H1 (cell line): ENCODE results near the gene DPM2.

Experiments used
- ASH2L ChIP-seq: fragments of 200-600, 300-600 bp; sonication (generic); IDR thresholded peaks from one replicate; pipeline ENCODE4 v1.7.1; 2017; ENCODE audit warnings: low read length
- CBX8 ChIP-seq: fragments of 300-800, 300-1000 bp; sonication (generic); IDR thresholded peaks from 2 replicates; pipeline ENCODE4 v1.7.1; 2016; ENCODE audit warnings: low read depth, low read length, borderline replicate concordance
- CREB1 ChIP-seq: IDR thresholded peaks from 2 replicates; pipeline ENCODE4 v1.6.1; 2012; ENCODE audit warnings: inconsistent platforms
- CTCF ChIP-seq, 3 experiments: IDR thresholded peaks; 1 replicate in 2 of 3; 2 replicates in 1 of 3; pipeline versions ENCODE4 v1.5.1 to v1.6.1; 2011; ENCODE audit warnings: low read length in 3 of 3, mild to moderate bottlenecking in 3 of 3, inconsistent platforms in 2 of 3, low read depth in 1 of 3, moderate library complexity in 1 of 3; ENCODE audit not compliant: insufficient read depth in 1 of 3; ENCODE audit errors: control extremely low read depth in 1 of 3
- EP300 ChIP-seq, 2 experiments: IDR thresholded peaks; 1 replicate in 1 of 2; 2 replicates in 1 of 2; pipeline ENCODE4 v1.6.1; 2011 to 2012; ENCODE audit warnings: low read depth in 2 of 2, low read length in 2 of 2, mild to moderate bottlenecking in 2 of 2, borderline replicate concordance in 1 of 2, inconsistent platforms in 1 of 2, moderate library complexity in 1 of 2
- GTF2F1 ChIP-seq: IDR thresholded peaks from 2 replicates; pipeline ENCODE4 v1.6.1; 2012; ENCODE audit warnings: low read depth, low read length, improper control_type of control experiment, borderline replicate concordance
- KDM5A ChIP-seq: fragments of 200-600 bp; IDR thresholded peaks from 2 replicates; pipeline ENCODE4 v1.7.1; 2012; ENCODE audit warnings: mild to moderate bottlenecking, low read length, inconsistent platforms, mixed read lengths
- POLR2A ChIP-seq, 2 experiments: IDR thresholded peaks; 1 replicate in 1 of 2; 2 replicates in 1 of 2; pipeline ENCODE4 v1.6.1; 2011; ENCODE audit warnings: low read depth in 2 of 2, low read length in 2 of 2, mild to moderate bottlenecking in 2 of 2; ENCODE audit errors: control extremely low read depth in 1 of 2
- SUZ12 ChIP-seq: fragments of 200-600 bp; sonication (generic); IDR thresholded peaks from 2 replicates; pipeline ENCODE4 v1.6.1; 2012; ENCODE audit warnings: mild to moderate bottlenecking, inconsistent platforms, low read length, moderate library complexity, mixed read lengths
- TBP ChIP-seq: IDR thresholded peaks from 2 replicates; pipeline ENCODE4 v1.6.1; 2011; ENCODE audit warnings: low read depth, low read length, improper control_type of control experiment
- TEAD4 ChIP-seq: IDR thresholded peaks from 2 replicates; pipeline ENCODE4 v1.6.1; 2012; ENCODE audit warnings: low read depth, low read length, inconsistent platforms, mixed read lengths
- YY1 ChIP-seq: IDR thresholded peaks from 2 replicates; pipeline ENCODE4 v1.6.1; 2011; ENCODE audit warnings: low read depth, mild to moderate bottlenecking, low read length
- TF ChIP-seq, protein P1 (sequence below): IDR thresholded peaks from 2 replicates; pipeline ENCODE4 v1.6.1; 2012; ENCODE audit warnings: inconsistent platforms
- TF ChIP-seq, protein P2 (sequence below): IDR thresholded peaks from 2 replicates; pipeline ENCODE4 v1.6.1; 2012; ENCODE audit warnings: low read length, inconsistent platforms

DNA sequence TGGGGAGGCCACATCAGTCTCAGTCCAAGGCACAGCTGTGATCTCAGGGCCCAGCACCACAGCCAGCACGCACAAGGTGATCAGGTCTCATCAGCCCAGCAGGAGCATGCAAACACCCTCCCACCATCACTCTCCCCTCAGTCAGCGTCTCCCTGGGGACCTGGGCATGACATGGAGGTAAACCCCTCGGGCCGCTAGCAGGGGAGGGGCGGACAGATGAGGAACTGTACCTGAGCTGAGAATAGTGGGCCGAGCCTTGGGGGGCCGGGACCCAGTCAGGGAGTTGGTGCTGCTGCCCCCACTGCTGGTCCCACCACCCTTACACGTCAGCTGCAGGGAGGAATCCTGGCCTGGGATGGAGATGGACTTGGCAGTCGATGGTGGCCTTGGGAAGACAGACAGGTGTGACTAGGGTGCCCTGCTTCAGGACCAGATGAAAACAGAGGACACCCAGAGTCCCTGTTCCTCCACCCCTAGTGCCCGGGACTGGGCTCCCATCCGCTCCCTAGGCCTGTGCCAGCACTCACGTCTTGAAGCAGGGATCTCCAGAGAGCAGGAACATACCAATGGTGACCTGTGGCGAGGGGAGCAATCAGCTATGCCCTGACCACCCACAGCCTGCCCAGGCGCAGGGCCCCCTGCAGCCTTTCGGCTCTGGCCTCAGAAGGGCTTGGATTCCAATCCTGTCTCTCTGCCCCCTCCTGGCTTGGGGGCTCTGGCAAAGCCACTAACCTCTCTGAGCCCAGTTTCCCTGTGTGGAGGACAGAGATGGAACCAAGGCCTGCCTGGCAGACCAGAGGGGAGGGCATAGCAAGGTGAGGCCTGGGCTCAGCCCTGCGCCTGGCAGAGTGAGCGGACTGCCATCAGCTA lies 10.4 kb upstream of the DPM2 start:
- no peak for TF ChIP-seq EP300 (IDR thresholded peaks at IDR 0.05; ENCODE audit: borderline replicate concordance in 1 of 2, low read depth in 2 of 2, low read length in 2 of 2)
- TF ChIP-seq CBX8, result no peak
- TF ChIP-seq TEAD4, result no peak
- TF ChIP-seq, protein P1, sequence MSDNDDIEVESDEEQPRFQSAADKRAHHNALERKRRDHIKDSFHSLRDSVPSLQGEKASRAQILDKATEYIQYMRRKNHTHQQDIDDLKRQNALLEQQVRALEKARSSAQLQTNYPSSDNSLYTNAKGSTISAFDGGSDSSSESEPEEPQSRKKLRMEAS, result no peak
- no peak for TF ChIP-seq TBP
- no peak for TF ChIP-seq POLR2A (IDR thresholded peaks at IDR 0.05; ENCODE audit: control extremely low read depth in 1 of 2, low read depth in 2 of 2, low read length in 2 of 2)
- TF ChIP-seq CREB1, result no peak
- TF ChIP-seq CTCF (IDR thresholded peaks at IDR 0.05; ENCODE audit: control extremely low read depth in 1 of 3, insufficient read depth in 1 of 3, low read depth in 1 of 3, low read length in 3 of 3), result no peak
- TF ChIP-seq SUZ12, result no peak
- TF ChIP-seq YY1, result no peak
- TF ChIP-seq, protein P2, sequence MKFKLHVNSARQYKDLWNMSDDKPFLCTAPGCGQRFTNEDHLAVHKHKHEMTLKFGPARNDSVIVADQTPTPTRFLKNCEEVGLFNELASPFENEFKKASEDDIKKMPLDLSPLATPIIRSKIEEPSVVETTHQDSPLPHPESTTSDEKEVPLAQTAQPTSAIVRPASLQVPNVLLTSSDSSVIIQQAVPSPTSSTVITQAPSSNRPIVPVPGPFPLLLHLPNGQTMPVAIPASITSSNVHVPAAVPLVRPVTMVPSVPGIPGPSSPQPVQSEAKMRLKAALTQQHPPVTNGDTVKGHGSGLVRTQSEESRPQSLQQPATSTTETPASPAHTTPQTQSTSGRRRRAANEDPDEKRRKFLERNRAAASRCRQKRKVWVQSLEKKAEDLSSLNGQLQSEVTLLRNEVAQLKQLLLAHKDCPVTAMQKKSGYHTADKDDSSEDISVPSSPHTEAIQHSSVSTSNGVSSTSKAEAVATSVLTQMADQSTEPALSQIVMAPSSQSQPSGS, result no peak
- no peak for TF ChIP-seq GTF2F1
- no peak for TF ChIP-seq ASH2L
- no peak for TF ChIP-seq KDM5A
